ENCODE data around the gene LPAR3. TPM values are rescaled to one million over a fixed set of nuclear protein-coding genes. Genes with fewer than 3 reads are reported as not detected.

Gene LPAR3
- total and polyA plus RNA-seq, 2 donors (not counting 1 experiment from before 2014, with no cell fraction given), result not detected

DNA sequence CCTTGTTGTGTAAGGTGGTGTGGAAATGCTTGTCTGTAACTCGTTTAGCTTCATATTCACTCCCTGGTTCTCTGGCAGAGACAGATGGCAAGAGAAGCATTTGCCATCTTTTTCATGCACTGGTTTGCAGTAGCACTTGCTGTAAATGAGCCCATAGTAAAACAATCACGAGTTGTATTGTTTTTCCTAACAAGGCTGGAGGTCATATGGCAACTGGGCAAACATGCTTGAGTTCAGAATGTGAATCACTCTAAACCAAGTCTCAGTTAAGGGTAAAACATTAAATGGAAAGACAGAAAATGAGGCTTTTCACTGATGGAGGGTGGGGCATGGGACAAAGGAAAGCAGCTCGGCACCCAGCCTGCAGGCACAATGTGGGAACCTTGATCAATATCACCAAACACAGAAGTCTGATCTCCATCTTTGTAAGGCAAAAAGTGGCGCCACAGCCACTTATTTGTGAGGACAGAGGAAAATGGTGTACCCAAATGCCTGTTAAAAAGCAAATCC, 26.5 kb upstream of the LPAR3 start:
- peaks cover 11% of the 10 kb centered on the region for H3K27me3 Mint-ChIP-seq
- no peaks in the 10 kb centered on the region for H4K20me1 ChIP-seq (ENCODE audit: control insufficient read depth, insufficient read depth, low read length, poor library complexity, severe bottlenecking)
- H3K4me3 Mint-ChIP-seq, result no peak overlapping the region
- CTCF ChIA-PET, result interaction anchor here (1.5 kb wide), 1 partner anchor 16 kb away, joined by 4 read pairs; no protein-coding TSS in a partner anchor
- ATAC-seq (ENCODE audit: low read depth) (no peak), DNase-seq (no peak)
- POLR2A ChIA-PET, result no interaction called here
- no peaks in the 10 kb centered on the region for H3K79me2 ChIP-seq (ENCODE audit: control insufficient read depth, insufficient read depth, low read length)
- H3K9me3 Mint-ChIP-seq (ENCODE audit: insufficient read depth), result no peaks in the 10 kb centered on the region
- H3K27ac Mint-ChIP-seq, result no peak overlapping the region
- no peaks in the 10 kb centered on the region for H3K4me1 ChIP-seq (ENCODE audit: control insufficient read depth in 2 of 2, insufficient read depth in 2 of 2, low read length in 2 of 2)
- H3K27ac ChIP-seq (ENCODE audit: low read length in 2 of 2), result no peak overlapping the region
- H3K4me3 ChIP-seq (ENCODE audit: control extremely low read depth in 1 of 5, extremely low read depth in 1 of 5, insufficient read depth in 1 of 5, low read depth in 2 of 5, low read length in 4 of 5), result no peak overlapping the region
- intact Hi-C loops (cut with micrococcal nuclease), result no loop called here
- no peaks in the 10 kb centered on the region for H3K9me3 ChIP-seq (ENCODE audit: control extremely low read depth in 1 of 3, control insufficient read depth in 2 of 3, insufficient read depth in 1 of 3, low read length in 2 of 3)
- TF ChIP-seq EZH2 (IDR thresholded peaks at IDR 0.05; ENCODE audit: borderline replicate concordance, insufficient read depth, low read depth, low read length, poor library complexity, severe bottlenecking), result no peak
- TF ChIP-seq, protein P1, sequence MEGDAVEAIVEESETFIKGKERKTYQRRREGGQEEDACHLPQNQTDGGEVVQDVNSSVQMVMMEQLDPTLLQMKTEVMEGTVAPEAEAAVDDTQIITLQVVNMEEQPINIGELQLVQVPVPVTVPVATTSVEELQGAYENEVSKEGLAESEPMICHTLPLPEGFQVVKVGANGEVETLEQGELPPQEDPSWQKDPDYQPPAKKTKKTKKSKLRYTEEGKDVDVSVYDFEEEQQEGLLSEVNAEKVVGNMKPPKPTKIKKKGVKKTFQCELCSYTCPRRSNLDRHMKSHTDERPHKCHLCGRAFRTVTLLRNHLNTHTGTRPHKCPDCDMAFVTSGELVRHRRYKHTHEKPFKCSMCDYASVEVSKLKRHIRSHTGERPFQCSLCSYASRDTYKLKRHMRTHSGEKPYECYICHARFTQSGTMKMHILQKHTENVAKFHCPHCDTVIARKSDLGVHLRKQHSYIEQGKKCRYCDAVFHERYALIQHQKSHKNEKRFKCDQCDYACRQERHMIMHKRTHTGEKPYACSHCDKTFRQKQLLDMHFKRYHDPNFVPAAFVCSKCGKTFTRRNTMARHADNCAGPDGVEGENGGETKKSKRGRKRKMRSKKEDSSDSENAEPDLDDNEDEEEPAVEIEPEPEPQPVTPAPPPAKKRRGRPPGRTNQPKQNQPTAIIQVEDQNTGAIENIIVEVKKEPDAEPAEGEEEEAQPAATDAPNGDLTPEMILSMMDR (IDR thresholded peaks at IDR 0.05), result no peak
- H3K4me1 Mint-ChIP-seq, result no peaks in the 10 kb centered on the region
- no peak overlapping the region for H3K4me2 ChIP-seq (replicated peaks; ENCODE audit: low read depth, low read length, poor library complexity, severe bottlenecking)
- WGBS (ENCODE audit: insufficient coverage), result 100% methylated on average over 1 of the region's 4 CpGs
- H3K36me3 ChIP-seq (replicated peaks in 1 of 2; ENCODE audit: control extremely low read depth in 1 of 2, control insufficient read depth in 1 of 2, extremely low read depth in 1 of 2, insufficient read depth in 2 of 2, low read length in 1 of 2), result no peaks in the 10 kb centered on the region
- no peak overlapping the region for H2AFZ ChIP-seq (ENCODE audit: insufficient read depth, low read depth, low read length, poor library complexity, severe bottlenecking)
- H3K9ac ChIP-seq (ENCODE audit: low read length), result no peak overlapping the region
- H3K27me3 ChIP-seq (replicated peaks in 1 of 4; ENCODE audit: control extremely low read depth in 1 of 4, control insufficient read depth in 3 of 4, insufficient read depth in 4 of 4, low read length in 3 of 4), result peaks cover 0 to 3% (median 0%) of the 10 kb centered on the region in 4 experiments

DNA sequence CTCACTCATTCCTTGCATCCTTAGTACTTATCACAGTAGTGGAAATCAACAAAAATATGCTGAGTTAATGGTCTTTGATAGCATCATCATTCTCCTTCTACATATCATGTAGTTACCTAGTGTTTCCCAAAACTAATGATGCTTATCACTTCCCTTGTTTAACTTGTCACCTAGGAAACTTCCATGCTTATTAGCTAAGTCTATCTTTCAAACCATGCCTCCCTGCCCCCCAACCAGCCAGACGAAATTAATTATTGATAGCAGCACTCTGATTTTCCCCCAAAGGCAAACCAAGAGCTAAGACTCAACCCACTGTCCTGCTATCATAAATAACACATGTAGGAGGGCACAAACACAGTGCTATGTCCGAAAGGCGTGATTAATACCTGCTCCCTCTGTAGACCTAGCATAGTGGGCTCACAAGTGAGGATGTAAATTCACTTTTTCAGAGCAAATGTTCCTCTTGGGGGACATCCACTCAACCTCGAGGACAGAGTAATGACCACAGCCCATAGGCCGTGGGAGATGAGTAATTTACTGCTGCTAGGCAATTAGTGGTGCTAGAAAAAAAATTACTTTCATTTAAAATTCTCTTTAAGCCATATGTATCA, 25.8 kb upstream of the LPAR3 start:
- ATAC-seq (ENCODE audit: low read depth) (no peak), DNase-seq (no peak)
- no peaks in the 10 kb centered on the region for H3K9me3 Mint-ChIP-seq (ENCODE audit: insufficient read depth)
- Histone ChIP-seq H2AFZ (ENCODE audit: insufficient read depth, low read depth, low read length, poor library complexity, severe bottlenecking) (no peak overlapping the region), H3K4me1 (ENCODE audit: control insufficient read depth in 2 of 2, insufficient read depth in 2 of 2, low read length in 2 of 2) (no peaks in the 10 kb centered on the region), H3K4me2 (replicated peaks; ENCODE audit: low read depth, low read length, poor library complexity, severe bottlenecking) (no peak overlapping the region), H3K79me2 (ENCODE audit: control insufficient read depth, insufficient read depth, low read length) (no peaks in the 10 kb centered on the region), H3K9me3 (ENCODE audit: control extremely low read depth in 1 of 3, control insufficient read depth in 2 of 3, insufficient read depth in 1 of 3, low read length in 2 of 3) (no peaks in the 10 kb centered on the region), H3K27ac (ENCODE audit: low read length in 2 of 2) (no peak overlapping the region), H4K20me1 (ENCODE audit: control insufficient read depth, insufficient read depth, low read length, poor library complexity, severe bottlenecking) (no peaks in the 10 kb centered on the region), H3K9ac (ENCODE audit: low read length) (no peak overlapping the region), H3K27me3 (replicated peaks in 1 of 4; ENCODE audit: control extremely low read depth in 1 of 4, control insufficient read depth in 3 of 4, insufficient read depth in 4 of 4, low read length in 3 of 4) (peaks cover 0 to 3% (median 0%) of the 10 kb centered on the region in 4 experiments), H3K36me3 (replicated peaks in 1 of 2; ENCODE audit: control extremely low read depth in 1 of 2, control insufficient read depth in 1 of 2, extremely low read depth in 1 of 2, insufficient read depth in 2 of 2, low read length in 1 of 2) (no peaks in the 10 kb centered on the region), H3K4me3 (ENCODE audit: control extremely low read depth in 1 of 5, extremely low read depth in 1 of 5, insufficient read depth in 1 of 5, low read depth in 2 of 5, low read length in 4 of 5) (no peak overlapping the region)
- TF ChIP-seq, protein P1 (IDR thresholded peaks at IDR 0.05), result no peak
- no peak for TF ChIP-seq EZH2 (IDR thresholded peaks at IDR 0.05; ENCODE audit: borderline replicate concordance, insufficient read depth, low read depth, low read length, poor library complexity, severe bottlenecking)
- CTCF ChIA-PET, result interaction anchor here (1.5 kb wide), 1 partner anchor 17 kb away, joined by 4 read pairs; no protein-coding TSS in a partner anchor
- 90% methylated on average over 3 of the region's 5 CpGs for WGBS (ENCODE audit: insufficient coverage)
- peaks cover 12% of the 10 kb centered on the region for H3K27me3 Mint-ChIP-seq
- no peak overlapping the region for H3K4me3 Mint-ChIP-seq
- POLR2A ChIA-PET, result no interaction called here
- H3K27ac Mint-ChIP-seq, result no peak overlapping the region
- intact Hi-C loops (cut with micrococcal nuclease), result no loop called here
- H3K4me1 Mint-ChIP-seq, result no peaks in the 10 kb centered on the region

All from B cell (primary cell).